GM19238 (cell line): ENCODE measurements around the gene TSSC4.

Source experiments
- DNase-seq: peaks from one replicate; pipeline ENCODE4 v3.0.0; 2011; ENCODE audit warnings: low spot score; ENCODE audit not compliant: insufficient read length

TSSC4 gene

GRCh38 chr11:2416765-2417164 is 16.2 kb downstream of the TSSC4 start:
- DNase-seq, result no peak

- DNase-seq, result no peak
These were observed 17.5 kb downstream of the TSSC4 start for GRCh38 chr11:2417856-2418692.

DNA sequence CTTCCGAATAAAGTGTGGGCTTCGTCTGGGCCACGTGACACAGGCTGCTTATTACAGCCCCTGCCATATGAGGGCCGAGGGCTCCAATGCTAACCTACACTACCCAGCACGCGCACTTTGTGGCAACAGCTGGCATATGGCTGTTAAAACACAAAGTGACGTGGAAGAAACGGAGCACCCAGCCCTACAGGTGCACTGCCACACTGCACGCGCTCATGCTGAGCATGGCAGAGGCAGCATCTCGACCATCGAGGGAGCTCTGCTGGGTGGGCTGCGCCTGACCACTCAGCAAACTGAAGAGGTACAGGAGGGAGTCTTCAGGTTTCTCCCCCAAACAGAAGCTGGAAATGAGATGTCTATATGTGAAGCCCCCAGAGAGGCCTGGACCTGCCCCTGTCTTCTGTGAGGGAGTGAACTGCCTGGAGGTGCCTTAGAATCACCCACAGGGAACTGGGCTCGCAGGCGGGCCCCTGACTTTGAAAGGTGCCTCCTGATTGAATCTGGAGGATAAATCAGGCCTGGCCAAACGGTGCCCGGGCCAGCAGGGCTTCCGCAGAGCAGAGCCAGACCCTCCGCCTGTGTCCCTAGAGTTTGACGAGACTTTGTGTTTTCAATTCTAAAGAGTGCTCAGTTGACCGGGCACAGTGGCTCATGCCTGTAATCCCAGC is 18.3 kb downstream of the TSSC4 start:
- no peak for DNase-seq

GRCh38 chr11:2419638-2420501 is 19.3 kb downstream of the TSSC4 start:
- DNase-seq, result peak; percentile 84

- DNase-seq, result peak; percentile 96
These were observed 20.1 kb downstream of the TSSC4 start for GRCh38 chr11:2420502-2421225.

- no peak for DNase-seq
These were observed 20.9 kb downstream of the TSSC4 start for GRCh38 chr11:2421226-2421994.

- no peak for DNase-seq
These were observed 21.4 kb downstream of the TSSC4 start for GRCh38 chr11:2421996-2422395.

DNA sequence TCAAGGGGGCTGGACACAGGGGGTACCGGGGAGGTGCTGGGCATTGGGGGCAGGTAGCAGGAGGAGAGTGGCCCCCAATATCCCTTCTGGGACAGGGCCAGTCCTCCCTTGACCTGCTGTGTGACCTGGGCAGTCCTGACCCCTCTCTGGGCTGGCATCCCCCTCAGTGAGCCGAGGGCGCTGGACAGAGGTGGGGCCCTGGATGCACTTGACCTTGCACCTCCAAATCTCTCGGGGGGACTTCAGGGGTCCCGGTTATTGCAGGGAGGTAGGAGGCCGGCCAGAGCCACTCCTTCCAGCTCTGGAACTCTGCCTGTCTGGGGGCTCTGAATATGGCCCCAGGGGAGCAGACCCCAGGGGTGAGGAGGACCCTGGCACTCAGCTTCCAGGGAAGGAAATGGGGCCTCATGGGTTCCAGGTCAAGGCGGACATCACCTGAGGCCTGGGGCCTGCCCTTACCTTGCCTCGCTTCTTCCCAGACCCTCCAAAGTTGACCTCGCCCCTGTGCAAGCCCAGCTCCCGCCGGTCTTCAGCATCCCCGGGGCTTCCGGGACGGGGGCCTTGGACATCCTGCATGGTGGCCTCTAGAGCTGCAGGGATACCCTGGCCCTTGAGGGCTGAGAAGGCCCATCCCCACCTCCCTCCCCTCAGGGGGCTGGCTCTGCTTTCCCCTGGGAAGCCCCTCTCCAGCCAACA is 22.1 kb downstream of the TSSC4 start:
- DNase-seq, result no peak

- DNase-seq, result no peak
These were observed 22.8 kb downstream of the TSSC4 start for GRCh38 chr11:2423157-2424025.

DNA sequence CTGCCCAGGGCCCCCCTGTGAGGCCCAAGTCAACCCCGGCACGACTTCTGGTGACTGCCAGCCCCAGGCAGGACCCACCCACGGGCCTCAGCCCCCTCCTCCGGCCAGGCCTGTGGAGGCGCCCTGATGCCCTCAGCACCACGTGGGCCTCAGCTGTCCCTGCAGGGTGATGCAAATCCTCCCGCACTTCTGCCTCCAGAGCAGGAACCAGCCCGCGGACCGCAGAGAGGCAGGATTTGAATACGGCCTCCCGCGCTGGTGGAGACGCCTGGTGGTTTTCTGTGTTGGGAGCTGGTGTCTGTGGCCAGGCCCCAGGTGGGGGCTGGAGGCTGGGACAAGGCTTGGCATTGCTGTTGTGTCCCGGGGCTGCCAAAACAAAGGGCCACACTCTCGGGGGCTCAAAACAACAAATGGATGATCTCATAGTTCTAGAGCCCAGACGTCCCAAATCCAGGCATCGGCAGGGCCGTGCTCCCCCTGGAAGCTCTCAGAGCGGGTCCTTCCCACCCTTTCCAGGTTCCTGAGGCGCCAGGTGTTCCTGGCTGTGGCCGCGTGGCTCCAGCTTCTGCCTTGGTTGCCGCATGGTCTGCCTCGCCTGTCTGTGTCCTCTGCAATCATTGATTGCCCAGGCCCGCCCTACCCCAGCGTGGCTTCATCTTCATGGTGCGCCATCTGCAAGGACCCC is 24.4 kb downstream of the TSSC4 start:
- DNase-seq, result no peak

GRCh38 chr11:2425506-2425905 is 25.0 kb downstream of the TSSC4 start:
- DNase-seq, result no peak

DNA sequence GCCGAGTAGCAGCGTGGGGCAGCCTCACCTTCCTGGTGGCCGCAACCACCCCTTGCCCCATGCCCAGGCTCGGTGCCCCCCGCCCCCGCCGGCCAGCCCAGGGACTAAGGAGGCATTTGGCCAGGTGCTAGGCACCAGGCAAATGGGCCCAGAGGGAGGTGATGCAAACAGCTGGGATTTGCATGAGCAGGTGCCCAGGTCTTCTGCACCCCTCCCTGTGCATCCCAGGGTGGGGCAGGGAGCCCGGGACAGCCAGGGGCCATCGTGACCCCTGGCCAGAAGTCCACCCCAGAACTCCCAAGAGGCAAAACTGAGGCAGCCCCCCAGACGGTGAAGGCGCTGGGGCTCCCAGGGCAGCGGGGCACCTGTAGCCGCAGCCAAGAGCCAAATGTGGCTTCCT is 25.7 kb downstream of the TSSC4 start:
- DNase-seq, result no peak

GRCh38 chr11:2426826-2427521 is 26.4 kb downstream of the TSSC4 start:
- DNase-seq, result no peak

DNA sequence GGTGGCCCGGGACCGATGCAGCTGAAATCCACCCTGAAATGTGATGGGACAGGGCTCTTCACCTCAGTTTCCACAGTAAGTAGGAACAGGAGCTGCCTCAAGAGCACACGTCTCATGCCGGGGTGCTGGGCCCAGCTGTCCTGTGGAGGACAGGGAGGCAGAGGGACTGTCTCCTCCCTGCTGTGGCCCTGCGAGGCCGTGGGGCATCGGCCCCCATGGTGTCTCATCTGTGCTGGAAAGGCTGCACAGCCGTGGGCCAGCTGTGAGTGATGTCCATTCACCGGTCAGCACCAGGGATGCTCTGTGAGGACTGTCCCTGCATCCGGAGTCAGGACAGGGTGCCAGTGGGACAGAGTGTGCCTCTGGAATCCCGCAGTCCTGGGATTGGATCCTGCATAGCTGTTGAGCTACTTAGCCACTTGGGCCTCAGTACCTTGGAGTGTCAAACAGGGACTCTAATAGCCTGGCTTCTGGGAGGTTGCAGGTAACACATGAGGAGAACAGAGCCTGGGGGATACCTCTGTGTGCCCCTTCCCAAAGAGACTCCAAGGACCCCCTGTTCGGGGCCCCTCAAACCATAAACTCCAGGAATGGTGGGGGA is 27.3 kb downstream of the TSSC4 start:
- DNase-seq, result no peak

- DNase-seq, result peak; percentile 57
These were observed 27.8 kb downstream of the TSSC4 start for GRCh38 chr11:2428322-2428795.

DNA sequence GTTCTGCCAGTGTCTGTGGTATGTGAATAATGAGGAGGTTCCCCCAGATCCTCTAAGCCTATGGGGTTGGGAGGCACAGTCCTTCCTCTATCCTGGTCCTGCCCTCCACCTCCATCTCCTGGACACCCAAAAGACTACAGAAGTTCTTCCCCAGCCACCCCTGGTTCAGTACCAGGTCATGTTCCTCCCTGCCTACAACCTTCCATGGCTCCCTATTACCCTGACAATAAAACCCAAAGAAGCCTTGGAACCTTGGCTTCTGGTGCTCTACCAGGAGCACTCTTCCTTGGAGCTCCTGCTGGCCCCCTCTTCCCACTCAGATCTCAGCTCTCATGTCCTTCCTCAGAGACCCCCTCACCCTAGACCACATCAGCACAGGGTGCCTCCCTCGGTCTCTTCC is 30.8 kb downstream of the TSSC4 start:
- no peak for DNase-seq

- no peak for DNase-seq
These were observed 31.6 kb downstream of the TSSC4 start for GRCh38 chr11:2432171-2432621.
